ENCODE data around the gene EGFLAM.

Gene EGFLAM

GRCh38 chr5:38441453-38442246, 183.3 kb downstream of the EGFLAM start:
- no peak for TF ChIP-seq ZNF274 (IDR thresholded peaks at IDR 0.05; ENCODE audit: low read depth, low read length)

GRCh38 chr5:38442247-38442573, 183.9 kb downstream of the EGFLAM start:
- TF ChIP-seq ZNF274 (IDR thresholded peaks at IDR 0.05; ENCODE audit: low read depth, low read length) = no peak
- no peak overlapping the region for H3K4me3 ChIP-seq (ENCODE audit: low read length)

More at GRCh38 chr5:38441453-38442246, 183.3 kb downstream of the EGFLAM start:
- no peak overlapping the region for H3K4me3 ChIP-seq (ENCODE audit: low read length)

DNA sequence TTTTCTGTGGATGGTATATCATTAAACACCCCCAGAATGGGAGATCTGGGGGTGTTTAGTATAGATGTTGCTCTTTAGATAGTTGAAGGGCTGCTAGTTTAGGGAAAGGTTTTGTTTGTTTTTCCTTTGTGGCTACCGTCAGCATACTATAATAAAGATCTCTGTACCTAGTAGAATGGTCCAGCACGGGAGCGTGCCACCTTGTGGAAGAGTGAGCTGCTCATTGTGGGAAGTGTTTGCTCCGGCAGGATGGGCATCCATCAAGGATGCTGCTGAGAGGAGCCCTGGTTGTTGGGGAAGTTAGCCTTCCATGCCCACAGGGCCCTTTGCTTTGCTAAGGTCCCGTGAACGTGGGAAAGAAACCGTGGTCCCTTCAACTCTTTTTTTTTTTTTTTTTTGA, 185.0 kb downstream of the EGFLAM start:
- no peak for TF ChIP-seq ZNF274 (IDR thresholded peaks at IDR 0.05; ENCODE audit: low read depth, low read length)
- H3K4me3 ChIP-seq (ENCODE audit: low read length) = no peak overlapping the region

GRCh38 chr5:38445374-38446028, 187.1 kb downstream of the EGFLAM start:
- no peak for TF ChIP-seq ZNF274 (IDR thresholded peaks at IDR 0.05; ENCODE audit: low read depth, low read length)
- no peak overlapping the region for H3K4me3 ChIP-seq (ENCODE audit: low read length)

GRCh38 chr5:38446029-38446522, 187.7 kb downstream of the EGFLAM start:
- no peak for TF ChIP-seq ZNF274 (IDR thresholded peaks at IDR 0.05; ENCODE audit: low read depth, low read length)
- H3K4me3 ChIP-seq (ENCODE audit: low read length) = no peak overlapping the region

DNA sequence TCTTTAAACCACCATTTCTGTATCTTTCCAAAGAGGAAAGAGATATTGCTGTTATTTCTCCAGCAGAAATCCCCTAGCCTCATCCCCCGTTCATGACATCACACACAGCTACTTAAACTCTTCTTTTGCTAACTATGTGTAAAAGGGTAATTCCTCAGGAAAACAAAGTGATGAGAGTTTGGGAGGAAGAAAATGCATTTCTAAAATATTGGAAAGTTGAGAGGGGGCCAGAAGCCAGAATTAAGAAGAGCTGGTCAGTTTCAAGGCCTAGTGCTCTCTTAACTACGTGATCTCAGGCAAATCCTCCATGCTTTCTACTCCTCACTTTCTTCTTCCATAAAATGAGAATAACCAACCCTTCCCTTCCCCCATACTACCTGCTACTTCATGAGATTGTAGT, 188.7 kb downstream of the EGFLAM start:
- no peak for TF ChIP-seq ZNF274 (IDR thresholded peaks at IDR 0.05; ENCODE audit: low read depth, low read length)
- no peak overlapping the region for H3K4me3 ChIP-seq (ENCODE audit: low read length)

GRCh38 chr5:38447786-38448185, 189.4 kb downstream of the EGFLAM start:
- no peak for TF ChIP-seq ZNF274 (IDR thresholded peaks at IDR 0.05; ENCODE audit: low read depth, low read length)
- H3K4me3 ChIP-seq (ENCODE audit: low read length) = no peak overlapping the region

- no peak overlapping the region for H3K4me3 ChIP-seq (ENCODE audit: low read length)
- TF ChIP-seq ZNF274 (IDR thresholded peaks at IDR 0.05; ENCODE audit: low read depth, low read length) = no peak
These were observed 190.4 kb downstream of the EGFLAM start for GRCh38 chr5:38448568-38449350.

GRCh38 chr5:38450627-38451026, 192.3 kb downstream of the EGFLAM start:
- TF ChIP-seq ZNF274 (IDR thresholded peaks at IDR 0.05; ENCODE audit: low read depth, low read length) = no peak
- no peak overlapping the region for H3K4me3 ChIP-seq (ENCODE audit: low read length)

DNA sequence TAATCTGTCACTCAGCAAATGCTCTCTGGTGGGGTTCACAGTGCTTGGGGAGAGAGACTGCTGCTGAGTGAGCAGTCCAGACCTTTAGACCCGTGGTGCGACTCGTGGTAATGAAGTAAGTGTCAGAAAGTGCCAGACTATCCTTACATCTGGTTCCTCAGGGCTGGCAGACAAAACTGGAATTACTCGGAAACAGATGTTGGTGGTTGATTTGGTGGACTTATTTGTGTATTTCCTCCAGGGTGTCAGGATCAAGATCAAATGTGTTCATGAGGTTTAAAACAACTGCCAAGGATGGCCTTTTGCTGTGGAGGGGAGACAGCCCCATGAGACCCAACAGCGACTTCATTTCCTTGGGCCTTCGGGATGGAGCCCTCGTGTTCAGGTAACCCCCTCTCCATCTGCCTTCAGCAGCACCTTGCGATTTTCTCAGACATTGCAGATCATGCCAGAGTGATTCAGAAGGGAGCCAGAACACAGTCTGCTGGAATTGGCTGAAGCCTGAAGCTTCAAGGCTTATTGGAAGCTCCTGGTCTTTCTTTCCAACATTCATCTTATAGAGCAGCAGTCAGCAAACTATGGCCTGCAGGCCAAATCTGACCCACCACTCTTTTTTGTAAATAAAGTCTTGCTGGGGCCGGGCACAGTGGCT, 192.8 kb downstream of the EGFLAM start:
- no peak overlapping the region for H3K4me3 ChIP-seq (ENCODE audit: low read length)
- TF ChIP-seq ZNF274 (IDR thresholded peaks at IDR 0.05; ENCODE audit: low read depth, low read length) = no peak

GRCh38 chr5:38452201-38452600, 193.8 kb downstream of the EGFLAM start:
- no peak overlapping the region for H3K4me3 ChIP-seq (ENCODE audit: low read length)
- no peak for TF ChIP-seq ZNF274 (IDR thresholded peaks at IDR 0.05; ENCODE audit: low read depth, low read length)

- TF ChIP-seq ZNF274 (IDR thresholded peaks at IDR 0.05; ENCODE audit: low read depth, low read length) = no peak
- H3K4me3 ChIP-seq (ENCODE audit: low read length) = no peak overlapping the region
These were observed 195.1 kb downstream of the EGFLAM start for GRCh38 chr5:38453506-38453905.

DNA sequence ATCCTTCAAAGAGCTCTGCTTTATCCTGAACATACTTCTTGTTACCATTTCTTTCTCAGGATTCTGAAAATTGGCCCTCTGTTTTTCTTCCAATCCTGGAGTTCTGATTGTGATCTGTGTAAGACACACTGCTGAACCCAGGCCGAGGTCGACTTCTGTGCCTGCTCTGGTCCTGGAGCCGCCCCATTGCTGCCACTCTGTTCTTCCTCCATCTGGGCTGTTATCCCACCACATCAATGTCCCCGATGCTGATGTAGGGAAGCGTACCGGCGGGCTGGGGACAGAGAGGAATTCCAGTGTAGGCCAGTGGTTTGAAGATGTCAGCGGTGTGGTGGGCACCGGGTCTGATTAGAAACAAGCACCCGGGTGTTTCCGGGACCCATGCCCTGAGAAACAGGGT, 195.6 kb downstream of the EGFLAM start:
- no peak overlapping the region for H3K4me3 ChIP-seq (ENCODE audit: low read length)
- TF ChIP-seq ZNF274 (IDR thresholded peaks at IDR 0.05; ENCODE audit: low read depth, low read length) = no peak

DNA sequence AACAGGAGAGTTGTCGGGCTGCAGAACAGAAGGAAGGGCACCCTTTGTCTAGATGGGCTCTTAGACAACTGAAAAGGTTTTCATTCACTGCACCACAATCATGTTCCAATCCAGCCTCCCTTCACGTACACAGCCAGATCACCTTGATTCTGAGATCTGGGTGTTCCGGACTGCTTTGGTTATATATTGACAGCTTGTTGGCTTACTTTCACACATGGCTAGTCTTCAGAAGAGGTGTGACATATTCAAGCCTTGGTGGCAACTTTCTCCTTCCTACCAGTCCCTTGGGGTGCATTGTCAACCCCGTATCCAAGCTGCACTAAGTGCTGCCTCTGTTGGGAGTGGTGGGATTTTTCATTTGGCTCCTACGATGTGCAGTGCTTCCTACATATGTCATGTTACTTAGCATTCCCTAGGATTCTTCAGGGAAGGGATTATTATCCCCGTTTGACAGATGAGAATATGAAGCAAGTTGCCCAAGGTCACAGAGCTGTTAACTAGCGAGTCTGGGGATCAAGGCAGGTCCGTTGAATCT, 197.5 kb downstream of the EGFLAM start:
- TF ChIP-seq ZNF274 (IDR thresholded peaks at IDR 0.05; ENCODE audit: low read depth, low read length) = no peak

More for the DNA sequence above, 197.5 kb downstream of the EGFLAM start:
- no peak overlapping the region for H3K4me3 ChIP-seq (ENCODE audit: low read length)
